HepG2 (cell line): ENCODE results near the gene CST4.

Experiments
- ATF3 ChIP-seq: sonication (generic); formaldehyde crosslinking; IDR thresholded peaks from 2 replicates; pipeline ENCODE4 v1.4.0; 2020; ENCODE audit warnings: missing genetic modification reagents
- BRD4 ChIP-seq: sonication (generic); formaldehyde crosslinking; IDR thresholded peaks from 2 replicates; pipeline ENCODE4 v1.4.0; 2020; ENCODE audit warnings: missing genetic modification reagents
- CBFB ChIP-seq: sonication (generic); formaldehyde crosslinking; IDR thresholded peaks from 2 replicates; pipeline ENCODE4 v1.4.0; 2020; ENCODE audit warnings: missing genetic modification reagents
- CBX5 ChIP-seq: sonication (generic); formaldehyde crosslinking; IDR thresholded peaks from 2 replicates; pipeline ENCODE4 v1.4.0; 2020; ENCODE audit warnings: missing genetic modification reagents, borderline replicate concordance
- CTCF ChIP-seq: sonication (generic); formaldehyde crosslinking; IDR thresholded peaks from 2 replicates; pipeline ENCODE4 v1.5.0; 2020; ENCODE audit warnings: mild to moderate bottlenecking, missing genetic modification reagents, moderate library complexity
- ETV5 ChIP-seq: IDR thresholded peaks from 2 replicates; pipeline ENCODE4 v1.6.1; 2018; ENCODE audit warnings: missing biosample characterization, missing genetic modification reagents, inconsistent platforms, borderline replicate concordance
- GABPB1 ChIP-seq: IDR thresholded peaks from 2 replicates; pipeline ENCODE4 v1.6.1; 2016; ENCODE audit warnings: mild to moderate bottlenecking, missing genetic modification reagents, moderate library complexity, missing compliant biosample characterization
- NFYB ChIP-seq: sonication (generic); formaldehyde crosslinking; IDR thresholded peaks from 2 replicates; pipeline ENCODE4 v1.4.0; 2020; ENCODE audit warnings: missing genetic modification reagents
- POLR2A ChIP-seq, 2 experiments: IDR thresholded peaks; 2 replicates each; pipeline ENCODE4 v1.6.1; 2011; ENCODE audit warnings: low read depth in 2 of 2, low read length in 2 of 2, mild to moderate bottlenecking in 1 of 2, moderate library complexity in 1 of 2; ENCODE audit not compliant: insufficient read depth in 1 of 2
- ZFP36 ChIP-seq: fragments of 150-350 bp; IDR thresholded peaks from 2 replicates; pipeline ENCODE4 v1.6.1; 2018; ENCODE audit warnings: borderline replicate concordance, low read length, low read depth; ENCODE audit not compliant: partially characterized antibody
- ZNF768 ChIP-seq: sonication (generic); formaldehyde crosslinking; IDR thresholded peaks from 2 replicates; pipeline ENCODE4 v1.4.0; 2020; ENCODE audit warnings: missing genetic modification reagents

GRCh38 chr20:23705895-23706294 is 17.1 kb upstream of the CST4 start:
- TF ChIP-seq POLR2A (IDR thresholded peaks at IDR 0.05; ENCODE audit: insufficient read depth in 1 of 2, low read depth in 2 of 2, low read length in 2 of 2) = no peak
- TF ChIP-seq ZFP36 = no peak
- no peak for TF ChIP-seq BRD4 (CRISPR knock-in tag)
- no peak for TF ChIP-seq GABPB1
- TF ChIP-seq CBX5 (CRISPR knock-in tag) = no peak
- no peak for TF ChIP-seq ATF3 (CRISPR knock-in tag)
- TF ChIP-seq CBFB = no peak
- TF ChIP-seq ZNF768 = no peak
- TF ChIP-seq CTCF (CRISPR knock-in tag) = no peak
- no peak for TF ChIP-seq ETV5 (CRISPR knock-in tag)
- no peak for TF ChIP-seq NFYB (CRISPR knock-in tag)
